NT2/D1 (cell line): Measurements from ENCODE around the gene SDK1.

Source experiments
- DNase-seq: peaks from one replicate; pipeline ENCODE4 v3.0.0-alpha.2; 2011; ENCODE audit warnings: low read depth, low spot score
- H3K27me3 ChIP-seq: 2 replicates; pipeline ENCODE4 v1.6.0; 2011; ENCODE audit warnings: mild to moderate bottlenecking; ENCODE audit not compliant: insufficient read length, insufficient read depth
- H3K36me3 ChIP-seq: 2 replicates; pipeline ENCODE4 v1.6.1; 2011; ENCODE audit warnings: mild to moderate bottlenecking, low read length, mixed read lengths; ENCODE audit not compliant: insufficient read depth, insufficient read length
- H3K4me1 ChIP-seq: 2 replicates; pipeline ENCODE4 v1.5.1; 2011; ENCODE audit not compliant: insufficient read depth, insufficient read length
- H3K4me3 ChIP-seq: 2 replicates; pipeline ENCODE4 v1.5.1; 2011; ENCODE audit warnings: low read depth; ENCODE audit not compliant: insufficient read length
- H3K9ac ChIP-seq: 2 replicates; pipeline ENCODE4 v1.6.0; 2011; ENCODE audit warnings: low read depth; ENCODE audit not compliant: insufficient read length
- H3K9me3 ChIP-seq: 2 replicates; pipeline ENCODE4 v1.5.1; 2011; ENCODE audit warnings: mild to moderate bottlenecking, low read length; ENCODE audit not compliant: insufficient read depth
- SUZ12 ChIP-seq: IDR thresholded peaks from 2 replicates; pipeline ENCODE4 v1.6.1; 2011; ENCODE audit not compliant: insufficient read length, insufficient read depth; ENCODE audit errors: extremely low read depth
- YY1 ChIP-seq: IDR thresholded peaks from 2 replicates; pipeline ENCODE4 v1.6.1; 2011; ENCODE audit not compliant: insufficient read length, insufficient read depth
- ZNF274 ChIP-seq: IDR thresholded peaks from 2 replicates; pipeline ENCODE4 v1.6.1; 2011; ENCODE audit warnings: mild to moderate bottlenecking, low read depth, low read length

SDK1 gene

GRCh38 chr7:4269746-4270145 is 968.7 kb downstream of the SDK1 start:
- Histone ChIP-seq H3K4me3 (no peak overlapping the region), H3K27me3 (no peaks in the 10 kb centered on the region), H3K4me1 (peaks cover 19% of the 10 kb centered on the region), H3K9me3 (peaks cover 6% of the 10 kb centered on the region; the same call in 1 of the 2 replicates), H3K9ac (no peak overlapping the region), H3K36me3 (no peaks in the 10 kb centered on the region)
- DNase-seq: no peak
- TF ChIP-seq ZNF274 (no peak), YY1 (no peak), SUZ12 (no peak)

GRCh38 chr7:4270268-4270667 is 969.2 kb downstream of the SDK1 start:
- H3K36me3 ChIP-seq: no peaks in the 10 kb centered on the region
- H3K4me3 ChIP-seq: no peak overlapping the region
- TF ChIP-seq YY1 (no peak), SUZ12 (no peak), ZNF274 (no peak)
- no peak for DNase-seq
- H3K4me1 ChIP-seq: peaks cover 19% of the 10 kb centered on the region
- H3K9ac ChIP-seq: no peak overlapping the region
- H3K27me3 ChIP-seq: no peaks in the 10 kb centered on the region
- peaks cover 6% of the 10 kb centered on the region; the same call in 1 of the 2 replicates for H3K9me3 ChIP-seq

GRCh38 chr7:4270941-4271715 is 970.1 kb downstream of the SDK1 start:
- H3K36me3 ChIP-seq: no peaks in the 10 kb centered on the region
- H3K9me3 ChIP-seq: peaks cover 6% of the 10 kb centered on the region; the same call in 1 of the 2 replicates
- H3K4me3 ChIP-seq: no peak overlapping the region
- peaks cover 19% of the 10 kb centered on the region for H3K4me1 ChIP-seq
- no peak overlapping the region for H3K9ac ChIP-seq
- H3K27me3 ChIP-seq: no peaks in the 10 kb centered on the region
- no peak for DNase-seq
- TF ChIP-seq YY1 (no peak), SUZ12 (no peak), ZNF274 (no peak)

GRCh38 chr7:4271716-4272015 is 970.6 kb downstream of the SDK1 start:
- no peak overlapping the region for H3K9ac ChIP-seq
- H3K4me1 ChIP-seq: peaks cover 19% of the 10 kb centered on the region
- no peak overlapping the region for H3K4me3 ChIP-seq
- H3K36me3 ChIP-seq: no peaks in the 10 kb centered on the region
- no peak for DNase-seq
- H3K9me3 ChIP-seq: peaks cover 6% of the 10 kb centered on the region; the same call in 1 of the 2 replicates
- H3K27me3 ChIP-seq: no peaks in the 10 kb centered on the region
- no peak for TF ChIP-seq ZNF274
- no peak for TF ChIP-seq YY1
- TF ChIP-seq SUZ12: no peak

GRCh38 chr7:4272141-4272540 is 971.1 kb downstream of the SDK1 start:
- Histone ChIP-seq H3K9me3 (peaks cover 6% of the 10 kb centered on the region; the same call in 1 of the 2 replicates), H3K4me1 (peaks cover 19% of the 10 kb centered on the region), H3K36me3 (no peaks in the 10 kb centered on the region), H3K27me3 (no peaks in the 10 kb centered on the region), H3K9ac (no peak overlapping the region), H3K4me3 (no peak overlapping the region)
- TF ChIP-seq ZNF274 (no peak), YY1 (no peak), SUZ12 (no peak)
- no peak for DNase-seq

GRCh38 chr7:4273566-4274230 is 972.6 kb downstream of the SDK1 start:
- Histone ChIP-seq H3K36me3 (no peaks in the 10 kb centered on the region), H3K4me1 (peaks cover 18% of the 10 kb centered on the region), H3K9ac (no peak overlapping the region), H3K27me3 (no peaks in the 10 kb centered on the region), H3K9me3 (peaks cover 6% of the 10 kb centered on the region; the same call in 1 of the 2 replicates), H3K4me3 (no peak overlapping the region)
- TF ChIP-seq SUZ12 (no peak), YY1 (no peak), ZNF274 (no peak)
- DNase-seq: no peak

GRCh38 chr7:4274286-4274685 is 973.2 kb downstream of the SDK1 start:
- TF ChIP-seq SUZ12: no peak
- no peak for TF ChIP-seq ZNF274
- TF ChIP-seq YY1: no peak
- no peak overlapping the region for H3K4me3 ChIP-seq
- no peak overlapping the region for H3K9ac ChIP-seq
- no peak for DNase-seq
- peaks cover 6% of the 10 kb centered on the region; the same call in 1 of the 2 replicates for H3K9me3 ChIP-seq
- H3K36me3 ChIP-seq: no peaks in the 10 kb centered on the region
- H3K27me3 ChIP-seq: no peaks in the 10 kb centered on the region
- peaks cover 18% of the 10 kb centered on the region for H3K4me1 ChIP-seq
